ENCODE results near the gene GTPBP1.

GTPBP1 gene

GRCh38 chr22:38728871-38729796 lies 23.4 kb downstream of the GTPBP1 start:
- no peaks in the 10 kb centered on the region for H3K9me2 ChIP-seq (replicated peaks; ENCODE audit: insufficient read depth, low read length)
- H3K36me3 ChIP-seq (ENCODE audit: low read length) = no peaks in the 10 kb centered on the region
- no peak overlapping the region for H3K27ac ChIP-seq (ENCODE audit: low read depth, low read length)
- H3K4me2 ChIP-seq (ENCODE audit: low read depth, low read length, poor library complexity, severe bottlenecking) = no peak overlapping the region
- no peaks in the 10 kb centered on the region for H4K20me1 ChIP-seq (ENCODE audit: low read depth, low read length)
- no peak overlapping the region for H3K4me3 ChIP-seq (ENCODE audit: insufficient read depth, low read length, poor library complexity, severe bottlenecking)
- H3K79me2 ChIP-seq (ENCODE audit: insufficient read depth, low read length) = no peaks in the 10 kb centered on the region
- H3K9ac ChIP-seq (ENCODE audit: low read length) = no peak overlapping the region
- H2AFZ ChIP-seq (ENCODE audit: low read depth, low read length, severe bottlenecking) = no peak overlapping the region
- TF ChIP-seq EZH2phosphoT487 (conservative IDR thresholded peaks at IDR 0.05; ENCODE audit: low read length) = no peak
- TF ChIP-seq CTCF (IDR thresholded peaks at IDR 0.05; ENCODE audit: insufficient read depth, low read length, poor library complexity, severe bottlenecking) = no peak
- H3F3A ChIP-seq (ENCODE audit: insufficient read depth) = peaks cover 5% of the 10 kb centered on the region; the same call in 1 of the 2 replicates
- H3K27me3 ChIP-seq (ENCODE audit: low read length) = no peaks in the 10 kb centered on the region
- no peaks in the 10 kb centered on the region for H3K9me3 ChIP-seq (ENCODE audit: insufficient read depth, low read length)

GRCh38 chr22:38729946-38730345 lies 24.2 kb downstream of the GTPBP1 start:
- Histone ChIP-seq H3K9me3 (ENCODE audit: insufficient read depth, low read length) (no peaks in the 10 kb centered on the region), H3K27ac (ENCODE audit: low read depth, low read length) (no peak overlapping the region), H3K4me3 (ENCODE audit: insufficient read depth, low read length, poor library complexity, severe bottlenecking) (no peak overlapping the region), H2AFZ (ENCODE audit: low read depth, low read length, severe bottlenecking) (no peak overlapping the region), H3F3A (ENCODE audit: insufficient read depth) (peaks cover 5% of the 10 kb centered on the region; the same call in 1 of the 2 replicates), H3K79me2 (ENCODE audit: insufficient read depth, low read length) (no peaks in the 10 kb centered on the region), H3K4me2 (ENCODE audit: low read depth, low read length, poor library complexity, severe bottlenecking) (no peak overlapping the region), H3K9me2 (replicated peaks; ENCODE audit: insufficient read depth, low read length) (no peaks in the 10 kb centered on the region), H3K36me3 (ENCODE audit: low read length) (no peaks in the 10 kb centered on the region), H4K20me1 (ENCODE audit: low read depth, low read length) (no peaks in the 10 kb centered on the region), H3K9ac (ENCODE audit: low read length) (no peak overlapping the region), H3K27me3 (ENCODE audit: low read length) (no peaks in the 10 kb centered on the region)
- no peak for TF ChIP-seq CTCF (IDR thresholded peaks at IDR 0.05; ENCODE audit: insufficient read depth, low read length, poor library complexity, severe bottlenecking)
- no peak for TF ChIP-seq EZH2phosphoT487 (conservative IDR thresholded peaks at IDR 0.05; ENCODE audit: low read length)

- no peaks in the 10 kb centered on the region for H3K79me2 ChIP-seq (ENCODE audit: insufficient read depth, low read length)
- H4K20me1 ChIP-seq (ENCODE audit: low read depth, low read length) = no peaks in the 10 kb centered on the region
- H2AFZ ChIP-seq (ENCODE audit: low read depth, low read length, severe bottlenecking) = no peak overlapping the region
- no peaks in the 10 kb centered on the region for H3K9me3 ChIP-seq (ENCODE audit: insufficient read depth, low read length)
- no peaks in the 10 kb centered on the region for H3K27me3 ChIP-seq (ENCODE audit: low read length)
- H3K36me3 ChIP-seq (ENCODE audit: low read length) = no peaks in the 10 kb centered on the region
- TF ChIP-seq EZH2phosphoT487 (conservative IDR thresholded peaks at IDR 0.05; ENCODE audit: low read length) (no peak), CTCF (IDR thresholded peaks at IDR 0.05; ENCODE audit: insufficient read depth, low read length, poor library complexity, severe bottlenecking) (no peak)
- H3K4me2 ChIP-seq (ENCODE audit: low read depth, low read length, poor library complexity, severe bottlenecking) = no peak overlapping the region
- H3K4me3 ChIP-seq (ENCODE audit: insufficient read depth, low read length, poor library complexity, severe bottlenecking) = no peak overlapping the region
- H3F3A ChIP-seq (ENCODE audit: insufficient read depth) = peaks cover 9% of the 10 kb centered on the region; the same call in 1 of the 2 replicates
- H3K9me2 ChIP-seq (replicated peaks; ENCODE audit: insufficient read depth, low read length) = no peaks in the 10 kb centered on the region
- no peak overlapping the region for H3K9ac ChIP-seq (ENCODE audit: low read length)
- H3K27ac ChIP-seq (ENCODE audit: low read depth, low read length) = no peak overlapping the region
These were observed 24.7 kb downstream of the GTPBP1 start for GRCh38 chr22:38730411-38730871.

All from SU-DHL-6 (cell line).